HG03108 (cell line): Measurements from ENCODE around the gene PTOV1.
"Not testable (repeated sequence)": the region's sequence is repeated elsewhere in the genome, so short reads cannot be mapped to it uniquely, and the experiment has no call there.

Source experiments
- ATAC-seq: cut with Tn5 transposase; IDR thresholded peaks from one replicate; pipeline ENCODE4 v1.9.1; 2021; ENCODE audit warnings: moderate library complexity; ENCODE audit not compliant: unreplicated experiment

Gene PTOV1

DNA sequence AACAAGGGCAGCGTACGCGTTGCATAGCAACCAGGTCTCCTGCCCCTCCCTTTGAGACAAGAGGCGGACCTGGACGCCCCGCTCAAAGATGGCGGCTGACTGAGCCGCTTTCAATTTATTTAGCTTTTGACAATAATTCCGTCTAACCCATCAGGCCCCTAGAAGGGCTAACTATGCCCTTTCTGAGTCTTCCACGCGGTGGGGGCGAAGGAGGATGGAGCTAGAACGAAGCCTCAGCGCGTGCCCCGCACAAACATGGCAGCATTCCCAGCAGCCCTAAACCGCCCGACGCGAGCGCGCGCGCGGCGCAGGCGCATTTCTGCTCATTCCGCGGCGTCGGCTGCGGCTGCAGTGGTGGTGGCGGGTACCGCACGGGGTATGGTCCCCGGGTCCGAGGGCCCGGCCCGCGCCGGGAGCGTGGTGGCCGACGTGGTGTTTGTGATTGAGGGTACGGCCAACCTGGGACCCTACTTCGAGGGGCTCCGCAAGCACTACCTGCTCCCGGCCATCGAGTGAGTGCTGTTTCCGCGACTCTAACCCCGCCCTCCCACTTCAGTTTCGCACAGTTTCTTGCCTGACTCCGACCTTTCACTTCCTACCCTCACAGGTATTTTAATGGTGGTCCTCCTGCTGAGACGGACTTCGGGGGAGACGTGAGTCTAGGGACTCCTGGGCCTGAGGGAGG is 32.9 kb upstream of the PTOV1 start, which contains the start of gene MED25:
Gene MED25, plus strand, starts transcription at position 326 of the 685 bp plus-strand sequence. Its CDS starts 53 bp downstream, at position 379.
- ATAC-seq: peak; percentile 55

DNA sequence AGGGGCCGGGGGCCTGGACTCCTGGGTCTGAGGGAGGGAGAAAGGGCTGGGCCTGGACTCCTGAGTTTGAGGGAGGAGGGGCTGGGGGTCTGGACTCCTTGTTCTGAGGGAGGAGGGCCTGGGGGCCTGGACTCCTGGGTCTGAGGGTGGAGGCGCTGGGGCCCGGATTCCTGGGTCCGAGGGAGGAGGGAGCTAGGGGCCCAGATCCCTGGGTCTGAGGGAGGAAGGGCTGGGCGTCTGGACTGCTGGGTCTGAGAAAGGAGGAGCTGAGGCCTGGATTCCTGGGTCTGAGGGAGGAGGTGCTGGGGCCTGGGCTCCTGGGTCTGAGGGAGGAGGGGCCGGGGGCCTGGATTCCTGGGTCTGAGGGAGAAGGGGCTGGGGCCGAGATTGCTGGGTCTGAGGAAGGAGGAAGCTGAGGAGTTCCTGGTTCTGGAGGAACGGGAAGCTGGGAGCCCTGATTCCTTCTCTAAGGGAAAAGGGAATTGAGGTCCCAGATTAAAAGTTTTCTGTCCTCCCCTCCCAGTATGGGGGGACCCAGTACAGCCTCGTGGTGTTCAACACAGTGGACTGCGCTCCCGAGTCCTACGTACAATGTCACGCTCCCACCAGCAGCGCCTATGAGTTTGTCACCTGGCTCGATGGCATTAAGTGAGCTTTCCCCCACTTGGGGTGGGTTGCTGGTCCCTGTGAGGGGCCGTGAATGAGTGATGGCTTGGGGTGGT is 32.1 kb upstream of the PTOV1 start:
- no peak for ATAC-seq

DNA sequence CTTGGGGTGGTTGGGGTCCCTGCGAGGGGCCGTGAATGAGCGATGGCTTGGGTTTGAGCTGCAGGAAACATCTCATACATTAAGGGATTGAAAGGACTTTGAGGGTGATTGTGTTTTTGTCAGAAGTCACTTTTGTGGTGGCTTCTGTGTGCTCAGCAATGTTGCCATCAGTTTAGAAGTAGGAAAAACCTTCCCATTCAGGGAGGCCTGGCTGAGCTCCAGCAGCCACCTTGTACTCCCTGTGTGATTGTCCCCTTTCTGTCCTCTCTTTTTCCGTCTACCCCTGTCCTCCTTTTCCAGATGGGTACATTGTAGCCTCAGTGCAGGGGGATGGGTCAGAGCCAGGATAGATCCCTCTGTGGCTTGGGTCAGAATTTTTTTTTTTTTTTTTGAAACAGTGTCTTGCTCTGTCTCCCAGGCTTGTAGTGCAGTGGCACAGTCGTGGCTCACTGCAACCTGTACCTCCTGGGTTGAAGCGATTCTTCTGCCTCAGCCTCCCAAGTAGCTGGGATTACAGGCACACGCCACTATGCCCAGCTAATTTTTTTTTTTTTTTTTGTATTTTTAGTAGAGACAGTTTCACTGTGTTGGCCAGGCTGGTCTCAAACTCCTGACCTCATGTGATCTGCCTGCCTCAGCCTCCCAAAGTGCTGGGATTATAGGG is 31.4 kb upstream of the PTOV1 start:
- not testable (repeated sequence) for ATAC-seq

DNA sequence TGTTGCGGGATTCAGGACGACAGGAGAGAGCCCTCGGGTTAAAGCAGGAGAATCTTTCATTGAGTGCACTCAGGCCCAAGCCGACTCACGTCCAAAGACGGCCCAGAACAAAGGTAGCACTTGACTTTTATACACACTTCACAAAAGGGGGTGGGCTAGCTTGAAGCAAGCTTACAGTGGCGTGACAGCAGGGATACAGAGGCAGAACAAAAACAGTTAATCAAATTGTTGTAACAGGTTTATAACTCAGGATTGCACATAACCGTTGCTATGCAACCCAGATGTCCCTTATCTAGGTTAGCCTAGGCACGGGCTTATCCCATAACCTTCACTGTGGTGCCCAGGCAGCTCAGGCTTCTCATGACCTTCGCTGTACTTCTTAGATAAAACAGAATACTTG is 30.8 kb upstream of the PTOV1 start:
- no peak for ATAC-seq

DNA sequence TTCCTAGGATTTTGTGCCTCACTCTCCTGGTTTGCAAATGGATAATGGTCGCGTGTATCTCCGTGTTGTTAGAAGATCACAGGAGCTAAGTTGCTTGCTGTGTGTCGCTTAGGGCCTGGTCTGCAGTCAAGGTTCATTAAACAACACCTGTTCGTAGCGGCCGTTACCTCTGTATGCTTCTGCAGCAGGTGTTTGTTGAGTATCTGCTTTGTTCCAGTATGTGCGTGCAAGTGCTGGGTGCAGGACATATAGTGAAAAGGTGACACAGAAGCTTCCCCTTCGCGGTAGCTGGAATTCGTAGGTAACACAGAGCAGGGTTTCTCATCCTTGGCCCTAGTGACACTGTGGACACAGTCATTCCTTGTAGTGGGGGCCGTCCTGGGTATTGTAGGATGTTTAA is 27.5 kb upstream of the PTOV1 start:
- ATAC-seq: no peak

DNA sequence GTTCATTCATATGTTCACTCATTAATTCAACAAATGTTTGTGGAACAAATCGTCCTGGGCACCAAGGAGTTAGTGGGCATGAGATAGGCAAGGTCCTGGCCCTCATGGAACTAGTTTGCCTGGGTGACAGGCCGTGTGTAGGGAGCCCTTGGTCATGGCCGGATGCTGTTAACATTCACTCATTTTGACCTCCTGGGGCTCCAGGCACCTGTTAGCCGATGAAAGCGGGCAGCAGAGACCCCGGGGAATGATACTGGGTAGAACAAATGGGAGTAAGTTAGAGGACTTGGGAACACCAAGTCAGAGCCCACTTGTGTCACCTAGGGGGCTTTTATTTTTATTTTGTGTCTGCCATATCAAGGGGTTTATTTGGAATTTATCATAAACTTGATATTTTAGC is 26.3 kb upstream of the PTOV1 start:
- ATAC-seq: no peak

DNA sequence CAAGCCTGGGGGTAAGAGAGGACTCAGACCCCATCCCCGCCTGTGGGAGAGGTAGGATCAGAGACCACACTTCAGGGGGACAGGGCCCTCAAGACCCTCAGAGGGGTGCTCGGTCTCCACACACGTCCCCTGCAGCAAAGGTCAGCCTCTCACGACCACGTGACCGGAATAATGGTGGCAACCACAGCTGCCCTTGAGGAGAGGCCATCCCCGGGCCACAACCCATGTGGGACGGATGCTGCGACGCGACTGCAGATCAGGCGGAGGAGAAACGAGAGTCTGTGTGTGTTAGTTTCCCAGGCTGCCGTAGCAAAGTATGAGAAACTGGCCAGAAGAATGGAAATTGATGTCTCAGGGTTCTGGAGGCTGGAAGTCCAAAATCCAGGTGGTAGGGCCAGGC is 23.9 kb upstream of the PTOV1 start:
- ATAC-seq: no peak

DNA sequence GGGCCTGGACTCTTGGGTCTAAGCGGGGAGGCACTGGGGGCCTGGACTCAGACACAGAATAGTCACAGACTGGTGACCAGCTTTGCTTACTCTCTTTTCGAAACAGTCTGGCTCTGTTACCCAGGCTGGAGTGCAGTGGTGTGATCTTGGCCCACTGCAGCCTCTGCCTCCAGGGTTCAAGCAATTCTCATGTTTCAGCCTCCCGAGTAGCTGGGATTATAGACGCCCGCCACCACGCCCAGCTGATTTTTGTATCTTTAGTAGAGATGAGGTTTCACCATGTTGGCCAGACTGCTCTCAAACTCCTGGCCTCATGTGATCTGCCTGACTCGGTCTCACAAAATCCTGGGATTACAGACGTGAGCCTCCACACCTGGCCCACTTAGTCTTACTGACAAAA is 21.8 kb upstream of the PTOV1 start:
- ATAC-seq: no peak

DNA sequence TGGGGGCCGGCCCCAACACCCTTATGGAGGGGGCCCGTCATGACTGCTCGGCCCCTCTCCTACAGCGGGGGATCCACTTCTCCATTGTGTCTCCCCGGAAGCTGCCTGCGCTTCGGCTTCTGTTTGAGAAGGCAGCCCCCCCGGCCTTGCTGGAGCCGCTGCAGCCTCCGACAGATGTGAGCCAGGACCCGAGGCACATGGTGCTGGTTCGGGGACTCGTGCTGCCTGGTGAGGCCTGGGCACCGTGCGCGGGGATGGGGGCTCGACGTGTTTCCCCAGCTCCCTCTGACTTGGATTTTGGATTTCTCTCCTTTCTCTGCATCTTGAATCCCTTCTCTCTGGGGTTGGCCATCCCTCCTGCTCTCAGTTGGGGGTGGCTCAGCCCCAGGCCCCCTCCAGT is 21.2 kb upstream of the PTOV1 start:
- ATAC-seq: no peak

DNA sequence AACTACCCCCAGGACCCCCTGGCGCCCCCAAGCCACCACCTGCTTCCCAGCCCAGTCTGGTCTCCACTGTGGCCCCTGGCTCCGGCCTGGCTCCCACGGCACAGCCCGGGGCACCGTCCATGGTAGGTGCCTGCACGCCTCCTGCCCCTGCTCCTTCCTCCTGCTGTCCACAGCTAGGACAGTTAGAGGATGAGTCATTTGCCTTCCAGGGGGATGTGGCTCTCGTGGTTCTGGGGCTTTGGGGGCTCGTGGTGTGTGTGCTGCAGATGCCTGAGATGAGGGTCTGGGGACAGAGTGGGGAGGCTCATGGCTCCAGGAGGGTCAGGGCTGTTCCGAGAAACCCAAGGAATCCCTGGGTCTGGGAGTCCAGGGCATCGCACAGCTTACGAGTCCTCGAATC is 20.2 kb upstream of the PTOV1 start:
- ATAC-seq: no peak

DNA sequence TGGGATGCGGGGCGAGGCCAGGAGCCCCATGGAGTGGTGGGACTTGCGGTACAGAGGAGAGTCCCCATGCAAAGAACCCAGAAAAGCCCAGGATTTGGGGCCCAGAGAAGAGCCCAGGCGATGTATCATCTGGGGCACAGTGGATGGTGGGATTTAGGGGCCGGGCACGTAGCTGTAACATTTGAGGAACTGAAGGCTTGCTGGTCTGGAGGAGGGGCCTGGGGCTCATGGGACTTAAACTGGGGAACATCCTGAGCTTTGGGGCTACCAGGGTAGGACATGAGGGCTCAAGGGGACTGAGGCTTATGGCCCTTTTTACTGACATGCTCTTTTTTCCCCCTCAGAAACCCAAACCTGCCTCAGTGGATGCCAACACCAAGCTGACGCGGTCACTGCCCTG is 19.4 kb upstream of the PTOV1 start:
- ATAC-seq: no peak

DNA sequence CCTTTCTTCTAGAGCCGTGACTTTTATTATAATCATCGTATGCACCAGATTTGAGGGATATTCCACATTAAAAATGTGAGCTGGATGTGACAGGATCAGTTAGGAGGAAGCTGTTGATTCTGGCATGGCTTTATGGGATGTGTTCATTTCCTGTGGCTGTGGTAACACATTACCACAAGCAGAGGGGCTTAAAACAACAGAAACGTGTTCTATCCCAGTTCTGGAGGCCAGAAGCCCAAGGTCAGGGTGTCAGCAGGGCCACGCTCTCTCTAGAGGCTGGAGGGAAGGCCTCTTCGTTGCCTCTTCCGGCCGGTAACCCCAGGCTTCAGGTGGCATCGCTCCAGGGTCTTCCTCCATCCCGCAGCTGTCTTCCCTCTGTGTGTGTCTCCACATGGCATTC is 18.4 kb upstream of the PTOV1 start:
- ATAC-seq: no peak

DNA sequence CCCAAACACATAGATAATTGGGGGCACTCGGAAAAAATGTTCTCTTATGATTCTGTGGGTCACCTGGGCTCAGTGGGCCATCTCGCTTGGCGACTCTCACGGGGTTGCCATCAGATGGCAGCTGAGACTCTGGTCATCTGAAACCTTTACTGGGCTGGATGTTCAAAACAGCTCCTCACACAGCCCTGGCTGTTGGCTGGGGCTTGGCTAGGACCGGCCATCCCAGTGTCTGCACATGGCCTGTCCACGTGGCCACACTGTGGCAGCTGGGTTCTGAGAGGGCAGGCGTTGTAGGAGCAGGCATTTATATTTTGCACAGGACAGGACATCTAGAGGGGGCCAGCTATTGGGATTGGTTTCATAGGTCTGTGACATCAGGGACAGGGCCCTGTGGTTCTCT is 17.4 kb upstream of the PTOV1 start:
- no peak for ATAC-seq

DNA sequence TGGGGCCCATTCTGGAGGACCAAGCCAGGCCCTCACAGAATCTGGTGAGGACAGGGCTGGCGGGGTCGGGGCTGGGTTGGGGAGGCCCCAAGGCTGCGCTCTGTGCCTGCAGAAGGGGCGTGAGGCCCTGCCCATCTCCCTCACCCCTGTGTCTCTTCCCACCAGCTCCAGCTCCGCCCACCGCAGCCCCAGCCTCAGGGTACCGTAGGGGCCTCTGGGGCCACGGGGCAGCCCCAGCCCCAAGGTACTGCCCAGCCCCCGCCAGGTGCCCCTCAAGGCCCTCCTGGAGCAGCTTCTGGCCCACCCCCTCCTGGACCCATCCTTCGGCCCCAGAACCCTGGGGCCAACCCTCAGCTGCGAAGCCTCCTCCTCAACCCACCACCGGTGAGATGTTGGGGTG is 15.4 kb upstream of the PTOV1 start:
- ATAC-seq: no peak

DNA sequence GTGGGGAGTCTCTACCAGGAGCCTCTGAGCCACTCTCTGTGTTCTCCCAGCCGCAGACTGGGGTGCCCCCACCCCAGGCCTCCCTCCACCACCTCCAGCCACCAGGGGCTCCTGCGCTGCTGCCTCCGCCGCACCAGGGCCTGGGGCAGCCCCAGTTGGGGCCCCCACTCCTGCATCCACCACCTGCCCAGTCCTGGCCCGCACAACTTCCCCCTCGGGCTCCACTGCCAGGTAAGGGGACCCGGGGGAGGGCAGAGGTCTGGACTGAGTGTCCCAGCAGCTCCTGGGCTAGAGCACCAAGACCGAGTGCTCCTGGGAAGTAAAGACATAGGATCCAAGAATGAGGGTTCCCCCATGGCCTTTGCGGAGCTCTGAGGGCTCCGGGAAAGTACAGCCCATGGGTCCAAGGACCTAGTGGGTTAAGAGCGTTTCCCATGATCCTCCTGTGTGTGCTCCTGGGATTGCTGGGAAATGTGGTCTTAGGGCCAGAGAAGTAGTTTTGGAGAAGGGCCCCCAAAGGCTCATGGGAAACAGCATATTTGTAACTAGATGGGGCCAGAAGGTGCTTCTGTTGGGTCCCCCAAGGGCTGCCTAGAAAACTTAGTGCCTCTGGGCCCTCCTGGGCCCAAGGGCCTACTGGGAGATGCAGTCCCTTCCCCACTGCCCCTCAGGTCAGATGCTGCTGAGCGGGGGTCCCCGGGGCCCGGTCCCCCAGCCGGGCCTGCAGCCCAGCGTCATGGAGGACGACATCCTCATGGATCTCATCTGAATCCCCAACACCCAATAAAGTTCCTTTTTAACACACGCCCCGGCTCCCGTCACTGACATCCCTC is 14.6 kb upstream of the PTOV1 start:
- no peak for ATAC-seq

DNA sequence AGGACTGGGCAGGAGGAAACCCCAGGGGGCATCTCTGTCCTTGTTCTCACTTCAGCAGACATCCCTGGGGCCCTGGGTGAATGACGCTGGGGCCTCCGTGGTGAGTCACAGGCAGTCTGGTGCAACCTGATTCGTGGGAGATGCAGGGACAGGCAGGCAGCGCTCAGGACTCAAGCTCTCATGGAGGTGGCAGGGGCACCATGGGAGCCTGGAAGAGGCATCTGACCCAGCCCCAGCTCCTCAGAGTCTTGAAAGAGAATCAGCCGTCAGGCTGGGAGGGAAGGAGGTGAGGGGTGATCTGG is 14.0 kb upstream of the PTOV1 start:
- ATAC-seq: no peak

DNA sequence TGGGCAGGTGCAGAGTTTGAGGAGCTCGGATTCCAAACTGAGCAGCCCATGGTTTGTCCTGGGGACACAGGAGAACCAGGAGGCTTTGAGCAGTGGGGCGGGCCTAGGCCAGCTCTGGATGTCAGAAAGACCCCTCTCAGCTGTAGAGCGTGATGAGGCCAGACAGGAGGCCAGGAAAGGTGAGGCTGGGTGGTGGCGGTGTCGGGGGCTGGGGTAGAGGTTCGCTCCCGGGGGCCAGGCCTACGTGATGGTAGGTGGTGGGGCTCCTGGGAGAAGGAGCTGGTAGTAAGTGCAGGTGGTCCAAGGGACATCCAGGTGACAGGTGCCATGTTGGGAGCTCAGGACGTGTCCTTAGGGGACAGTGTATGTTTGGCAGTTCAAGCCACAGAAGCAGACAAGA is 13.5 kb upstream of the PTOV1 start:
- ATAC-seq: no peak

DNA sequence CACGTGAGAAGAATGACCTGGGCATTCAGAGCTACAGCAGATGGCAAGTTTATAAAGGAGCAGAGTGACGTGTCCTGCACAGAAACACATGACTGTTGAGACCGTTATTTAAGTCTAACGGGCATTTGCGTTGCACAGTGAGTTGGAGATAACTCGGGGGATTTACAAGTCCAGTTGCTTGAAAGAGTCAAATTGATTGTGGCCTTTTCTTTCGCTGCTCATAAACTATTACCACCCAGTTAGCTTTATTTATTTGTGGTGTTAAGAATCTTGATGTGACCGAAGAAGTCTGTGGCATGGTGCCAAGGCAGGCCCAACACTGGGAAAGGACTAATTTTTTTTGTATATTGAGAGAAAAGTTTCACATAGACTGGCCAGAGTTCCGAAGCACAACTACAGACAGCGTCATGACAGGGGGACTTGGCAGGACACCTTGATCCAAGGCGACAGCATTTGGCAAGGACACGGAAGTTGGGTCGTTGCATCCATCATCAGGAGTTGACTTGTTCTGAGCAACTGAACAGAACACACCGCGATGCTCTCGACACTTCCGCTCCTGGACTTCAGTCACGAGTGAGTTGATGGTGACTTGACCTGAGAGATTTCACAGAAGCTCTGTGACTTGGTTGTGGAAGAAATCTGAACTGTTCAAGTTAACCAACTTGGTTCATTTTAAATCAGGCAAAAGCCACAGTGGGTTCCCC is 11.9 kb upstream of the PTOV1 start:
- ATAC-seq: no peak

DNA sequence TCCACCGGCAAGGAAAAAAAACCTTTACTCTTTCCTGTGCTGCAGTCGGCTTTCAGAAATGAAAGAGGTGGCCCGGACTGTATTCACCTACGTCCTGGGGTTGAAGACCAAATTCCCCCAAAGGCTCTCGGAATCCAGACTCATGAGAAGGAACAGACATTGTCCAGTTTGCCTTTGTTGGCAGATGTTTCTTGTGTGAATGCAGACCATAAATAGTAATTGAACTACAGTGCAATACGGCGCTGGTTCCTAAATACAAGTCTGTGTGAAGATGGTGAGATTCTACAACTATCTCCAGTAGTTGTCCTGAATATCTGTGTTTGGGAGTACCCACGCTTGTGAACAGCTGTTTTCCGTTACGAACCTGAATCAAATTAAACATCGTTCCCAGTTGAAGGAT is 11.2 kb upstream of the PTOV1 start:
- no peak for ATAC-seq

DNA sequence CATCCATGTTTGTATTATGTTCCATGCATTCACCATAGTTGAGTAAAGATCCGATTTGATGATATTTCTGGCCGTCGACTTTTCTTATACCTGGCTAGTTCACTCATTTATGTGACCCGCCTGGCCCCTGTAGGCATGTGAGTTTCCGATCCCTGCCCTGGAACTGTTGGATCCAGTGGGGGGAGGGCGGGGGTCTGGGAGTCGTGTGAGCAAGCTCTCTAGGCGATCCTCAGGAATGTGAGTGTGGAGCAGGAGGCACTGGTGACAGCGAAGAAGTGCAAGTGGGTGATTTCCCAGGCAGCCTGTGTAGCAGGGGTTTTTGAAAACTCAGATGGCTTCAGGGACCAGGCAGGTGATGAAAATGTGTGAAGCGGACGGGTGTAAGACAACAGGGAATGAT is 10.6 kb upstream of the PTOV1 start:
- ATAC-seq: no peak

DNA sequence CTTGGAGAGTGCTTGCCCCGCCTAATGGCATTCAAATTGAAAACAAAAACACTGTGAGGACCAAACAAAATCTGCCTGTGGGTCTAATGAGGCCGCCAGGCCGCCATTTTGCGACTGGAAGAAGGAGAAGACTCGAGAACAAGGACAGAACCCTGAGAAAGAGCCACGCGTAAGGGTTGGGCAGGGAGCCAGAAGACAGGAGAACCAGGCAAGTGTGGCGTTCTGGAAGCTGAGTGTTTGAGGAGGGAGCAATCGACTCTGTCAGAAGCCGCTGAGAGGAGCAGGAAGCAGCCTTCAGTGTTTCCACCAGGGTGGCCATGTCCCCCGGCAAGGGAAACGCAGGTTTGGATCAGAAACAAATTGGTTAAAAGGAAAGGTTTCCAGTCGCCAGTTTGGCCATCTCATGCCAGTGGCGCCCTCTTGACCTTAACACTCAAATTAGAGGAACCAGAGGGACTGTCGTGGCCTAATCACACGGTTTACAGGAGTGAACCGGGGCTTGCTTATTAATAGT is 10.2 kb upstream of the PTOV1 start:
- no peak for ATAC-seq
